CD14-positive monocyte (primary cell): Measurements from ENCODE around the gene NTRK3. TPM values are rescaled to one million over a fixed set of nuclear protein-coding genes. Genes with fewer than 3 reads are reported as not detected.

Experiments used
- DNase-seq, 3 donors: peaks; one replicate each; pipeline ENCODE4 v3.0.0-alpha.2; 2011 to 2022
- H2AFZ ChIP-seq: 2 replicates; pipeline ENCODE4 v1.6.0; 2012; ENCODE audit warnings: mild to moderate bottlenecking, low read depth, low read length, inconsistent platforms; ENCODE audit not compliant: insufficient read depth, poor library complexity, severe bottlenecking
- H3K27ac ChIP-seq, 2 donors: 1 replicate in 1 of 2; 2 replicates in 1 of 2; pipeline ENCODE4 v1.5.1; 2012 to 2013; ENCODE audit warnings: low read length in 2 of 2, control low read depth in 1 of 2, inconsistent platforms in 1 of 2, low read depth in 1 of 2, mild to moderate bottlenecking in 1 of 2
- H3K27me3 ChIP-seq, 2 donors: one replicate each; pipeline versions ENCODE4 v1.6.0 to v1.6.1; 2011 to 2013; ENCODE audit warnings: low read length in 2 of 2; ENCODE audit not compliant: control insufficient read depth in 2 of 2, insufficient read depth in 2 of 2
- H3K36me3 ChIP-seq, 2 donors: replicated peaks in 1 of 2; 1 replicate in 1 of 2; 2 replicates in 1 of 2; pipeline versions ENCODE4 v1.5.1 to v1.6.1; 2012 to 2013; ENCODE audit warnings: low read length in 2 of 2, control low read depth in 1 of 2, inconsistent platforms in 1 of 2, mild to moderate bottlenecking in 1 of 2; ENCODE audit not compliant: insufficient read depth in 2 of 2, control insufficient read depth in 1 of 2
- H3K4me1 ChIP-seq, 2 donors: 1 replicate in 1 of 2; 2 replicates in 1 of 2; pipeline versions ENCODE4 v1.5.1 to v1.6.1; 2012 to 2013; ENCODE audit warnings: low read length in 2 of 2, control low read depth in 1 of 2, inconsistent platforms in 1 of 2, mild to moderate bottlenecking in 1 of 2, moderate library complexity in 1 of 2; ENCODE audit not compliant: insufficient read depth in 2 of 2, control insufficient read depth in 1 of 2
- H3K4me2 ChIP-seq: replicated peaks from 2 replicates; pipeline ENCODE3; 2012; ENCODE audit warnings: low read length, moderate library complexity, mild to moderate bottlenecking; ENCODE audit not compliant: poor library complexity, severe bottlenecking; ENCODE audit errors: extremely low read depth
- H3K4me3 ChIP-seq, 3 experiments: fragments of 200-600 bp in 1 of 3; sonication (generic) in 1 of 3; replicated peaks in 1 of 3; 1 replicate in 2 of 3; 2 replicates in 1 of 3; pipeline ENCODE4 v1.5.1; 2011 to 2013; ENCODE audit warnings: low read length in 3 of 3, mild to moderate bottlenecking in 3 of 3, control low read depth in 2 of 3, low read depth in 2 of 3, inconsistent platforms in 1 of 3, moderate library complexity in 1 of 3
- H3K79me2 ChIP-seq: 2 replicates; pipeline ENCODE4 v1.6.0; 2012; ENCODE audit warnings: mild to moderate bottlenecking, control low read depth, inconsistent platforms, low read length, moderate library complexity; ENCODE audit not compliant: insufficient read depth
- H3K9ac ChIP-seq: 2 replicates; pipeline ENCODE4 v1.6.0; 2017; ENCODE audit warnings: low read length, mild to moderate bottlenecking; ENCODE audit not compliant: insufficient read depth, poor library complexity, severe bottlenecking
- H3K9me3 ChIP-seq, 2 donors: replicated peaks in 1 of 2; 1 replicate in 1 of 2; 2 replicates in 1 of 2; pipeline versions ENCODE4 v1.5.1 to v1.6.1; 2012 to 2013; ENCODE audit warnings: low read length in 2 of 2, control low read depth in 1 of 2; ENCODE audit not compliant: control insufficient read depth in 1 of 2, insufficient read depth in 1 of 2
- H4K20me1 ChIP-seq: 2 replicates; pipeline ENCODE4 v1.6.0; 2012; ENCODE audit warnings: mild to moderate bottlenecking, low read length, control low read depth, moderate library complexity; ENCODE audit not compliant: insufficient read depth
- H3K27ac Mint-ChIP-seq, 7 donors: one replicate each; pipeline ENCODE4 v1.8.0; 2020; ENCODE audit warnings: mild to moderate bottlenecking in 7 of 7, mixed read lengths in 7 of 7, moderate library complexity in 6 of 7, inconsistent platforms in 2 of 7
- H3K27me3 Mint-ChIP-seq, 3 donors: one replicate each; pipeline ENCODE4 v1.8.0; 2021 to 2022; ENCODE audit warnings: low read depth in 3 of 3, mild to moderate bottlenecking in 3 of 3, mixed read lengths in 3 of 3, moderate library complexity in 3 of 3, inconsistent platforms in 1 of 3
- H3K36me3 Mint-ChIP-seq, 2 donors: one replicate each; pipeline ENCODE4 v1.8.0; 2020; ENCODE audit warnings: mixed read lengths in 2 of 2, inconsistent platforms in 1 of 2, mild to moderate bottlenecking in 1 of 2
- H3K4me1 Mint-ChIP-seq: one replicate; pipeline ENCODE4 v1.8.0; 2020; ENCODE audit warnings: mild to moderate bottlenecking, mixed read lengths
- H3K4me3 Mint-ChIP-seq, 2 donors: one replicate each; pipeline ENCODE4 v1.8.0; 2020; ENCODE audit warnings: mild to moderate bottlenecking in 2 of 2, mixed read lengths in 2 of 2, moderate library complexity in 1 of 2
- H3K9me3 Mint-ChIP-seq, 7 donors: one replicate each; pipeline ENCODE4 v1.8.0; 2020 to 2022; ENCODE audit warnings: mixed read lengths in 7 of 7, mild to moderate bottlenecking in 6 of 7, moderate library complexity in 6 of 7, inconsistent platforms in 2 of 7
- CTCF ChIP-seq: fragments of 200-600 bp; IDR thresholded peaks from one replicate; pipeline ENCODE4 v1.8.0; 2022; ENCODE audit warnings: antibody characterized with exemption, mild to moderate bottlenecking
- WGBS: methylation state at CpG from one replicate; pipeline ENCODE4 v1.1.5; 2013; ENCODE audit warnings: missing lambda C conversion rate; ENCODE audit not compliant: insufficient coverage; 5-methylcytosine and 5-hydroxymethylcytosine counted together
- intact Hi-C, 2 donors: fragments of 100-400 bp; cut with micrococcal nuclease; formaldehyde crosslinking; loops; one replicate each; pipeline versions ENCODE4 v1.15.0 to v1.15.1; 2023
- polyA plus RNA-seq, 3 donors: library from polyadenylated mRNA; depleted of rRNA in 1 of 3; unstranded in 2 of 3; stranded (reverse) in 1 of 3; fragments of 300-500 nt in 2 of 3; fragments of >200 nt in 1 of 3; fragmentation: Illumina TruSeq in 2 of 3; gene quantifications; 1 replicate in 2 of 3; 2 replicates in 1 of 3; pipeline ENCODE4 v1.2.3, GENCODE V29; 2012 to 2021

The NTRK3 gene
- polyA plus RNA-seq, 3 donors: not detected

GRCh38 chr15:87944050-87944449, 312.5 kb downstream of the NTRK3 start:
- Mint-ChIP-seq H3K4me3 (no peak overlapping the region), H3K27me3 (peaks cover 0 to 7% (median 5%) of the 10 kb centered on the region in 3 donors), H3K27ac (no peak overlapping the region), H3K9me3 (no peaks in the 10 kb centered on the region), H3K4me1 (no peaks in the 10 kb centered on the region), H3K36me3 (no peaks in the 10 kb centered on the region)
- no peak overlapping the region for H2AFZ ChIP-seq
- TF ChIP-seq CTCF: no peak
- H3K9ac ChIP-seq: no peak overlapping the region
- intact Hi-C loops: no loop called here
- no peaks in the 10 kb centered on the region for H3K4me1 ChIP-seq
- H3K36me3 ChIP-seq: no peaks in the 10 kb centered on the region
- no peak for DNase-seq
- H3K4me3 ChIP-seq: no peak overlapping the region
- no peak overlapping the region for H3K27ac ChIP-seq
- H4K20me1 ChIP-seq: no peaks in the 10 kb centered on the region
- H3K79me2 ChIP-seq: no peaks in the 10 kb centered on the region
- no CpG with 5 or more reads among the region's 3 CpGs for WGBS
- no peak overlapping the region for H3K4me2 ChIP-seq
- H3K9me3 ChIP-seq: no peaks in the 10 kb centered on the region
- no peaks in the 10 kb centered on the region for H3K27me3 ChIP-seq

- Histone ChIP-seq H3K27me3 (no peaks in the 10 kb centered on the region), H3K4me3 (no peak overlapping the region), H3K9me3 (no peaks in the 10 kb centered on the region), H3K4me2 (no peak overlapping the region), H3K4me1 (no peaks in the 10 kb centered on the region), H4K20me1 (no peaks in the 10 kb centered on the region), H3K36me3 (no peaks in the 10 kb centered on the region), H3K79me2 (no peaks in the 10 kb centered on the region), H3K9ac (no peak overlapping the region), H3K27ac (no peak overlapping the region), H2AFZ (no peak overlapping the region)
- Mint-ChIP-seq H3K36me3 (no peaks in the 10 kb centered on the region), H3K27ac (no peak overlapping the region), H3K9me3 (no peaks in the 10 kb centered on the region), H3K4me1 (no peaks in the 10 kb centered on the region), H3K4me3 (no peak overlapping the region), H3K27me3 (peaks cover 0 to 5% (median 5%) of the 10 kb centered on the region in 3 donors)
- TF ChIP-seq CTCF: no peak
- 100% methylated on average over 1 of the region's 3 CpGs for WGBS
- intact Hi-C loops: no loop called here
- no peak for DNase-seq
Measured at GRCh38 chr15:87943626-87944025, 312.9 kb downstream of the NTRK3 start.
